GM21360 (cell line): ENCODE data around the gene EBF4.
"Not testable (repeated sequence)": the region's sequence is repeated elsewhere in the genome, so short reads cannot be mapped to it uniquely, and the experiment has no call there.

ENCODE experiments used
- ATAC-seq: cut with Tn5 transposase; IDR thresholded peaks from one replicate; pipeline ENCODE4 v1.9.1; 2021; ENCODE audit warnings: mild to moderate bottlenecking, moderate library complexity; ENCODE audit not compliant: unreplicated experiment

Gene EBF4

GRCh38 chr20:2672446-2672845 is 20.1 kb upstream of the EBF4 start:
- ATAC-seq = no peak

GRCh38 chr20:2673453-2673852 is 19.1 kb upstream of the EBF4 start:
- ATAC-seq = no peak

GRCh38 chr20:2680046-2680445 is 12.5 kb upstream of the EBF4 start:
- no peak for ATAC-seq

- ATAC-seq = not testable (repeated sequence)
Observed at GRCh38 chr20:2682040-2682439, 10.5 kb upstream of the EBF4 start.

GRCh38 chr20:2684817-2685216 is 7.8 kb upstream of the EBF4 start:
- ATAC-seq = not testable (repeated sequence)

GRCh38 chr20:2687514-2687913 is 5.1 kb upstream of the EBF4 start:
- no peak for ATAC-seq

- ATAC-seq = no peak
Observed at GRCh38 chr20:2688041-2688591, 4.5 kb upstream of the EBF4 start.

GRCh38 chr20:2690213-2690612 is 2.4 kb upstream of the EBF4 start:
- no peak for ATAC-seq

GRCh38 chr20:2690718-2691117 is 1.9 kb upstream of the EBF4 start:
- ATAC-seq = no peak

- ATAC-seq = no peak
Observed at GRCh38 chr20:2691127-2691526, 1.5 kb upstream of the EBF4 start.

- no peak for ATAC-seq
Observed at GRCh38 chr20:2691663-2692035, 931 bp upstream of the EBF4 start.

GRCh38 chr20:2692886-2693285 is 306 bp downstream of the EBF4 start:
- no peak for ATAC-seq

GRCh38 chr20:2693286-2694007 is 867 bp downstream of the EBF4 start:
- no peak for ATAC-seq

GRCh38 chr20:2694008-2694471 is 1.5 kb downstream of the EBF4 start:
- ATAC-seq = no peak

GRCh38 chr20:2694519-2694918 is 1.9 kb downstream of the EBF4 start:
- ATAC-seq = no peak

GRCh38 chr20:2695206-2695983 is 2.8 kb downstream of the EBF4 start:
- no peak for ATAC-seq

GRCh38 chr20:2695984-2696525 is 3.5 kb downstream of the EBF4 start:
- ATAC-seq = not testable (repeated sequence)

GRCh38 chr20:2696646-2697045 is 4.1 kb downstream of the EBF4 start:
- no peak for ATAC-seq

- no peak for ATAC-seq
Observed at GRCh38 chr20:2697768-2698167, 5.2 kb downstream of the EBF4 start.

GRCh38 chr20:2698186-2698817 is 5.7 kb downstream of the EBF4 start:
- no peak for ATAC-seq

- no peak for ATAC-seq
Observed at GRCh38 chr20:2698912-2699311, 6.3 kb downstream of the EBF4 start.
